ENCODE data around the gene UBAC2.

Gene UBAC2

GRCh38 chr13:99200432-99201167, at the start of gene UBAC2:
Gene UBAC2, plus strand, starts transcription at chr13:99200854. Its CDS starts 55 bp downstream, at chr13:99200909.
- peak; percentile 96 for DNase-seq

- no peak for DNase-seq
Observed at GRCh38 chr13:99151516-99151915, 49.1 kb upstream of the UBAC2 start.

- no peak for DNase-seq
Observed at GRCh38 chr13:99153219-99153618, 47.4 kb upstream of the UBAC2 start.

GRCh38 chr13:99154064-99154463, 46.6 kb upstream of the UBAC2 start:
- DNase-seq = no peak

- no peak for DNase-seq
Observed at GRCh38 chr13:99155821-99156220, 44.8 kb upstream of the UBAC2 start.

- DNase-seq = no peak
Observed at GRCh38 chr13:99157046-99157445, 43.6 kb upstream of the UBAC2 start.

- DNase-seq = no peak
Observed at GRCh38 chr13:99158846-99159245, 41.8 kb upstream of the UBAC2 start.

GRCh38 chr13:99159331-99160061, 41.2 kb upstream of the UBAC2 start:
- DNase-seq = no peak

- DNase-seq = no peak
Observed at GRCh38 chr13:99160415-99160814, 40.2 kb upstream of the UBAC2 start.

GRCh38 chr13:99161512-99161911, 39.1 kb upstream of the UBAC2 start:
- no peak for DNase-seq

- DNase-seq = no peak
Observed at GRCh38 chr13:99162567-99163361, 37.9 kb upstream of the UBAC2 start.

GRCh38 chr13:99164226-99164625, 36.4 kb upstream of the UBAC2 start:
- no peak for DNase-seq

- no peak for DNase-seq
Observed at GRCh38 chr13:99165753-99166587, 34.7 kb upstream of the UBAC2 start.

GRCh38 chr13:99172951-99173350, 27.7 kb upstream of the UBAC2 start:
- DNase-seq = no peak

GRCh38 chr13:99173606-99174005, 27.0 kb upstream of the UBAC2 start:
- no peak for DNase-seq

- DNase-seq = no peak
Observed at GRCh38 chr13:99174533-99175100, 26.0 kb upstream of the UBAC2 start.

GRCh38 chr13:99176309-99177276, 24.1 kb upstream of the UBAC2 start:
- peak; percentile 80 for DNase-seq

GRCh38 chr13:99178636-99179035, 22.0 kb upstream of the UBAC2 start:
- DNase-seq = no peak

- DNase-seq = no peak
Observed at GRCh38 chr13:99179460-99179859, 21.2 kb upstream of the UBAC2 start.

GRCh38 chr13:99182439-99182838, 18.2 kb upstream of the UBAC2 start:
- no peak for DNase-seq

- no peak for DNase-seq
Observed at GRCh38 chr13:99185606-99186005, 15.0 kb upstream of the UBAC2 start.

Measured in NCI-H1092 treated with DMSO at 0.1 percent for 48 hours (cell line).